ENCODE measurements around the gene TFF2. TPM values are rescaled to one million over a fixed set of nuclear protein-coding genes. Genes with fewer than 3 reads are reported as not detected.

Gene TFF2
- total RNA-seq, 3 donors from 2014 or later: 1.1 to 1.7 TPM; not detected in 1

DNA sequence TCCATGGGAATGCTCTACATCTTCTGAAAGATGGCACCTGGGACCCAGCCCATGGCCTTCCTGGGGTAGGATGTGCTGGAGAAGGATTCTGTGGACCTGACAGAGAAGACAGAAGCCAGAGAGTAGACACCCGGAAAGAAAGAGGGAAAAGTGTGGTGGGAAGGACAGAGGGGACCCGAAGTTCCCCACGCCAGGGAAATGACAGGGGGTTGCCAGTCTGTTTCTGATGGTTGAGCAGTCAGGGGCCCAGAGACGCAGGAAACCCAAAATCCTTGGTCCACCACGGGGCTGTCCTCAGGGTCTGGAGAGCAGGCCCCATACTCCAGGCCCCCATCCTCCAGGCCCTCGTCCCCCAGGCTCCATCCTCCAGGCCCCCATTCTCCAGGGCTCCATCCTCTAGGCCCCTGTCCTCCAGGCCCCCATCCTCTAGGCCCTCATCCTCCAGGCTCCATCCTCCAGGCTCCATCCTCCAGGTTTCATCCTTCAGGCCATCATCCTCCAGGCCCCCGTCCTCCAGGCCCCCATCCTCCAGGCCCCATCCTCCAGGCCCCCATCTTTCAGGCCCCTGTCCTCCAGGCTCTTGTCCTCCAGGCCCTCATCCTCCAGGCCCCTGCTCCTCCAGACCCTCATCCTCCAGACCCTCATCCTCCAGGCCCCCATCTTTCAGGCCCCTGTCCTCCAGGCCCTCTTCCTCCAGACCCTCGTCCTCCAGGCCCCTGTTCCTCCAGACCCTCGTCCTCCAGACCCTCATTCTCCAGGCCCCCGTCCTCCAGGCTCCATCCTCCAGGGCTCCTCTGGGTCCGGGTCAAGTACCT is 1.0 kb upstream of the TFF2 start:
- Histone ChIP-seq H3K36me3 (ENCODE audit: low read depth) (no peaks in the 10 kb centered on the region), H3K4me3 (no peak overlapping the region), H3K9me3 (peaks cover 2% of the 10 kb centered on the region), H3K4me1 (ENCODE audit: low read depth) (no peaks in the 10 kb centered on the region)
- peak in 1 of 3 donors; percentile 2 for DNase-seq
- TF ChIP-seq, protein P1, sequence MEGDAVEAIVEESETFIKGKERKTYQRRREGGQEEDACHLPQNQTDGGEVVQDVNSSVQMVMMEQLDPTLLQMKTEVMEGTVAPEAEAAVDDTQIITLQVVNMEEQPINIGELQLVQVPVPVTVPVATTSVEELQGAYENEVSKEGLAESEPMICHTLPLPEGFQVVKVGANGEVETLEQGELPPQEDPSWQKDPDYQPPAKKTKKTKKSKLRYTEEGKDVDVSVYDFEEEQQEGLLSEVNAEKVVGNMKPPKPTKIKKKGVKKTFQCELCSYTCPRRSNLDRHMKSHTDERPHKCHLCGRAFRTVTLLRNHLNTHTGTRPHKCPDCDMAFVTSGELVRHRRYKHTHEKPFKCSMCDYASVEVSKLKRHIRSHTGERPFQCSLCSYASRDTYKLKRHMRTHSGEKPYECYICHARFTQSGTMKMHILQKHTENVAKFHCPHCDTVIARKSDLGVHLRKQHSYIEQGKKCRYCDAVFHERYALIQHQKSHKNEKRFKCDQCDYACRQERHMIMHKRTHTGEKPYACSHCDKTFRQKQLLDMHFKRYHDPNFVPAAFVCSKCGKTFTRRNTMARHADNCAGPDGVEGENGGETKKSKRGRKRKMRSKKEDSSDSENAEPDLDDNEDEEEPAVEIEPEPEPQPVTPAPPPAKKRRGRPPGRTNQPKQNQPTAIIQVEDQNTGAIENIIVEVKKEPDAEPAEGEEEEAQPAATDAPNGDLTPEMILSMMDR (IDR thresholded peaks at IDR 0.05): no peak
- no peak for ATAC-seq
- intact Hi-C loops (cut with DNase I, micrococcal nuclease): no loop called here

DNA sequence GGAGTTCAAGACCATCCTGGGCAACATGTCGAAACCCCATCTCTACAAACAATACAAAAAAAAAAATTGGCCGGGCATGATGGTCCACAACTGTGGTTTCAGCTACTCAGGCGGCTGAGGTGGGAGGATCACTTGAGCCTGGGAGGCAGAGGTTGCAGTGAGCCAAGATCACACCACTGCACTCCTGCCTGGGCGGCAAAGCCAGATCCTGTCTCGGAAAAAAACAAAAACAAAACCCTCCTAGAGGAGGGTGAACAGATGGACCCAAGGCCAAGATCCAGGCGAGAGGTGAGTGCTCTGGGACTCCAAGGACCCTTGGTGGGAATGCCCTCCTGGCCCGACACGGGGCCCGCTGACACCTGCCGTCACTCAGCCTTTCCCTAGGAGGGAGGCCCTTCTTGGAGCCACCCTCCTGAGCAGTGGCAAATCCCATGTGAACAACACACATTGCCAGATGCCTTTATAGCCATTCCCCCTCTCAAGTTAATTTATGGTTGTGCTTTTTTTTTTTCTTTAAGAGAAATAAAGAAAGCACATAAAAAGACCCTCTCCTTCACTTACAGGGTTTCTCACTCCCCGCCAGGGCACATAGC is 380 bp downstream of the TFF2 start:
- Histone ChIP-seq H3K9me3 (no peaks in the 10 kb centered on the region), H3K4me3 (no peak overlapping the region), H3K4me1 (ENCODE audit: low read depth) (no peaks in the 10 kb centered on the region), H3K36me3 (ENCODE audit: low read depth) (no peaks in the 10 kb centered on the region)
- TF ChIP-seq, protein P1 (IDR thresholded peaks at IDR 0.05): no peak
- no peak for DNase-seq
- intact Hi-C loops (cut with DNase I, micrococcal nuclease): no loop called here
- no peak for ATAC-seq

DNA sequence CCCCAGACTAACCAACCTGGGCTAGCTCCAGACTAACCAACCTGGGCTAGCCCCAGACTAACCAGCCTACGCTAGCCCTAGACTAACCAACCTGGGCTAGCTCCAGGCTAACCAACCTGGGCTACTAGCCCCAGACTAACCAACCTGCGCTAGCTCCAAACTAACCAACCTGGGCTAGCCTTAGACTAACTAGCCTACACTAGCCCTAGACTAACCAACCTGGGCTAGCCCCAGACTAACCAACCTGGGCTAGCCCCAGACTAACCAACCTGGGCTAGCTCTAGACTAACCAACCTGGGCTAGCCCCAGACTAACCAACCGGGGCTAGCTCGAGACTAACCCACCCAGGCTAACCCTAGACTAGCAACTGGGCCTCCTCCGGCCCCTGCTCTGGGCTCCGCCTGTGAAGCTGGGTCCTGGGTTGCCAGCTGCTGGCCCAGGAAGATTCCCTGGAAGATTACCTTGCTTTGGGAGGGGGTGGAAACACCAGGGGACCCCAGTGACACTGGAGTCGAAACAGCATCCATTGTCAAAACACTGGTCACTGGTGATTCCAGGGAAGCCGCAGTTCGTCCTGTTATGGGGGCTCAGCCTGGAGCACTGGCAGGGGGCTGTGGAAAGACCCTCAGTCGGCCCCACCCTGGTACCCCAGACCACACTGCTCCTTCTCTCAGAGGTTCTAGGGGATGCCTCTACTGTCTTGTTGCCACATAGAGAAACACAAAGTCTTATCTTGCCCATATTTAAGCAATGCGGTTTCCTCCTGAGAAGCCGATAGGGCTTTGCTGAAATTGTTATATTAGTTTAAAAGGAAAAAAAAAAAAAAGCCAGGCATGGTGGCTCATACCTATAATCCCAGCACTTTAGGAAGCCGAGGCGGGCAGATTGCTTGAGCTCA is 1.1 kb downstream of the TFF2 start:
- TF ChIP-seq, protein P1 (IDR thresholded peaks at IDR 0.05): no peak
- no peak overlapping the region for H3K4me3 ChIP-seq
- ATAC-seq (no peak), DNase-seq (no peak)
- intact Hi-C loops (cut with DNase I, micrococcal nuclease): no loop called here
- no peaks in the 10 kb centered on the region for H3K36me3 ChIP-seq (ENCODE audit: low read depth)
- no peaks in the 10 kb centered on the region for H3K4me1 ChIP-seq (ENCODE audit: low read depth)
- H3K9me3 ChIP-seq: no peaks in the 10 kb centered on the region

DNA sequence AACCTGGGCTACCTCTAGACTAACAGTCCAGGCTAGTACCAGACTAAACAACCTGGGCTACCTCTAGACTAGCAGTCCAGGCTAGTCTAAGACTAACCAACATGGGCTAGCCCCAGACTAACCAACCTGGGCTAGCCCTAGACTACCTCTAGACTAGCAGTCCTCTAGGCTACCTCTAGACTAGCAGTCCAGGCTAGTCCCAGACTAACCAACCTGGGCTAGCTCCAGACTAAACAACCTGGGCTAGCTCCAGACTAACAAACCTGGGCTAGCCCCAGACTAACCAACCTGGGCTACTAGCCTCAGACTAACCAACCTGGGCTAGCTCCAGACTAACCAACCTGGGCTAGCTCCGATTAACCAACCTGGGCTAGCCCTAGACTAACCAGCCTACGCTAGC is 2.0 kb downstream of the TFF2 start:
- DNase-seq: no peak
- Histone ChIP-seq H3K4me1 (ENCODE audit: low read depth) (no peaks in the 10 kb centered on the region), H3K4me3 (no peak overlapping the region), H3K36me3 (ENCODE audit: low read depth) (no peaks in the 10 kb centered on the region), H3K9me3 (no peaks in the 10 kb centered on the region)
- TF ChIP-seq, protein P1 (IDR thresholded peaks at IDR 0.05): no peak
- no peak for ATAC-seq
- intact Hi-C loops (cut with DNase I, micrococcal nuclease): no loop called here

DNA sequence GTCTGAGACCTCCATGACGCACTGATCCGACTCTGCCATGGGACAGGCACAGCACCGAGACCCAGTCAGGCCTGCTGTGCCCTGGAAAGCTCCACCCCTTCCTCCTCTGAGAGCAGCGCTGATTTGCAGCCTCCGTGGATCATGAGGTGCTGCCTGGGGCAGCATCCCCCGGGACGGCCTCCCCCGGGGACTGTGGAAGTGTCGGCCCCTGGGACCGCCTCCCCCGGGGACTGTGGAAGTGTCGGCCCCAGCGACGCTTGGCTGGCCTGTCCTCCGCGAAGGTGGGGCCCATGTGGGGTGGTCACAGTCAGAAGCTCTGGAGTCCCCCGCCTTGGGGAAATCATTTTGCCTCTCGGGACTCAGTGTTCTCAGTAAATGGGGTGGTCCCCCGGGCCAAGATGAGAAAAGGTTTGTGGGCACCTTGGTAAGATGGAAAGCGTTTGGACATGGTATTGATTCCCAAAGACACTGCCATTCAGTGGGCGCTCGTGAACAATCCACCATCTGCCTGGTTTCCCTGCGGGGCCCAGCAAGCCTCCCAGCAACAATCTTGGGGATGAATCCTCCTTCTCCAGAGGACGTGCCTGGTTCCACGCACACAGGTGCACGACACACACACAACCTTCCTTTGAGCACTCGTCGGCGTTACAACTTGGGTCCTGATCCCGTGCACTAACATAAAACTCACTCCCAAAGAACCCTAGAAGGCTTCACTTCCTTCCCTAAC is 3.0 kb downstream of the TFF2 start:
- DNase-seq (no peak), ATAC-seq (no peak)
- H3K36me3 ChIP-seq (ENCODE audit: low read depth): no peaks in the 10 kb centered on the region
- no peak overlapping the region for H3K4me3 ChIP-seq
- H3K9me3 ChIP-seq: no peaks in the 10 kb centered on the region
- TF ChIP-seq, protein P1 (IDR thresholded peaks at IDR 0.05): no peak
- no peaks in the 10 kb centered on the region for H3K4me1 ChIP-seq (ENCODE audit: low read depth)
- intact Hi-C loops (cut with DNase I, micrococcal nuclease): no loop called here
